ENCODE data around the gene MCFD2. TPM values are rescaled to one million over a fixed set of nuclear protein-coding genes. Genes with fewer than 3 reads are reported as not detected.
A peak's percentile ranks its signal among the peaks of the same experiment; 100 is the strongest.

Gene MCFD2
- total RNA-seq, 1 donor from 2014 or later = 79.8 TPM

DNA sequence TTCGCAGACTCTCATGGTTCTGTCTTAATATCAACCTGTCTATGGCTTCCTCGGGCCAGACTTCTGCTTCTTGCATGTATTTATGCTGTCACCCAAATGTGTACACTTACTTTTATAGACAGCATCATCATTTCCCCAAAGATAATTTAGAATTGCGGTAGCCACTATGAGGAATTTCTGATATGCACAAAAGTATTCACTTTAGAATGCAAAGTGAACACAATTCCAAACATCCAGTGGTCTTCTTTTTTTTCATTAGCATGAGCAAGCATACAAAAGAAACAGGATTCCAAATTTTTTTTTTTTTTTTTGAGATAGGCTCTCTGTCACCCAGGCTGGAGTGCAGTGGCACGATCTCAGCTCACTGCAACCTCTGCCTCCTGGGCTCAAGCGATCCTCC lies 21.0 kb upstream of the MCFD2 start:
- Mint-ChIP-seq H3K27ac (ENCODE audit: unreplicated experiment) (no peak overlapping the region), H3K9me3 (no peaks in the 10 kb centered on the region), H3K4me1 (peaks cover 10% of the 10 kb centered on the region), H3K4me3 (no peak overlapping the region), H3K36me3 (ENCODE audit: low read depth) (no peaks in the 10 kb centered on the region), H3K27me3 (ENCODE audit: low read depth) (peaks cover under 1% of the 10 kb centered on the region)
- TF ChIP-seq, protein P1, sequence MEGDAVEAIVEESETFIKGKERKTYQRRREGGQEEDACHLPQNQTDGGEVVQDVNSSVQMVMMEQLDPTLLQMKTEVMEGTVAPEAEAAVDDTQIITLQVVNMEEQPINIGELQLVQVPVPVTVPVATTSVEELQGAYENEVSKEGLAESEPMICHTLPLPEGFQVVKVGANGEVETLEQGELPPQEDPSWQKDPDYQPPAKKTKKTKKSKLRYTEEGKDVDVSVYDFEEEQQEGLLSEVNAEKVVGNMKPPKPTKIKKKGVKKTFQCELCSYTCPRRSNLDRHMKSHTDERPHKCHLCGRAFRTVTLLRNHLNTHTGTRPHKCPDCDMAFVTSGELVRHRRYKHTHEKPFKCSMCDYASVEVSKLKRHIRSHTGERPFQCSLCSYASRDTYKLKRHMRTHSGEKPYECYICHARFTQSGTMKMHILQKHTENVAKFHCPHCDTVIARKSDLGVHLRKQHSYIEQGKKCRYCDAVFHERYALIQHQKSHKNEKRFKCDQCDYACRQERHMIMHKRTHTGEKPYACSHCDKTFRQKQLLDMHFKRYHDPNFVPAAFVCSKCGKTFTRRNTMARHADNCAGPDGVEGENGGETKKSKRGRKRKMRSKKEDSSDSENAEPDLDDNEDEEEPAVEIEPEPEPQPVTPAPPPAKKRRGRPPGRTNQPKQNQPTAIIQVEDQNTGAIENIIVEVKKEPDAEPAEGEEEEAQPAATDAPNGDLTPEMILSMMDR (conservative IDR thresholded peaks at IDR 0.05) = no peak
- no peak for DNase-seq (ENCODE audit: low read depth, low spot score)

DNA sequence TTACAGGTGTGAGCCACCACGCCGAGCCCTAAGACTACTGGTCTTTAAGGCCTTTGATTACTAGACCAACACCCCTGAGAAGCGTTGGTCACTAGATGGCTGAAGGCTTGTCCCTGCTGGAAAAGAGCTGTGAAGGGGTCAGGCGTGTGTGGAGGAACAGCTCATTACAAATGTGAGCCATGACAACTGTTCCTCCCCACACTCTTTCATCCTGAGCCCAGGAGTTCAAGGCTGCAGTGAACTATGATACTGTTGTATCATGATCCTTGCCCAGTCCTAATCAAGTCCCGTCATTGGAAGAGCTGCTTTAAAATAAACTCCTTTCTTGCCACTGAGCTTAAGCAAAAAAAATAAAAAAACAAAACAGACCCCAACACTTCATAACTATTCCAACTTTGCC lies 19.5 kb upstream of the MCFD2 start:
- no peaks in the 10 kb centered on the region for H3K27me3 Mint-ChIP-seq (ENCODE audit: low read depth)
- TF ChIP-seq, protein P1 (conservative IDR thresholded peaks at IDR 0.05) = no peak
- H3K9me3 Mint-ChIP-seq = no peaks in the 10 kb centered on the region
- peak overlapping the region; percentile 21 for H3K27ac Mint-ChIP-seq (ENCODE audit: unreplicated experiment)
- no peak for DNase-seq (ENCODE audit: low read depth, low spot score)
- peaks cover 5% of the 10 kb centered on the region for H3K4me1 Mint-ChIP-seq
- H3K36me3 Mint-ChIP-seq (ENCODE audit: low read depth) = no peaks in the 10 kb centered on the region
- no peak overlapping the region for H3K4me3 Mint-ChIP-seq

DNA sequence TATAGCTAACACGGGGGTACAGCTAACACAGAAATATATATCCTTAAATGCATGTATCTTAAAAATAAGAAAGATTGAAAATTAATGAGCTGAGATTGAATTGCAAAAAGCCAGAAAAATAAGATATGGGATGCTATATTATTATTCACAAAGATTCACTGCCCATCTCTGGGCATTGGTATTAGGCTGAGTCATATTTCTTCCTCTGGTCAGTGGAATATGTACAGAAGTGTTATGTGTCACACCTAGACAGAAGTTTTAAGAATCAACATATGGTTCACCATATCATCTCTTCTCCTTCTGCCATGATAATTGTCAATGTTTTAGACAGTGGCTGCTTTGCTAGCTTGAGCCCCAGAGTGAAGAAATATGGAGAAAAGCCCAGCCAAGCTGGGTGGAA lies 14.0 kb upstream of the MCFD2 start:
- Mint-ChIP-seq H3K4me1 (no peaks in the 10 kb centered on the region), H3K27me3 (ENCODE audit: low read depth) (no peaks in the 10 kb centered on the region), H3K9me3 (peaks cover 16% of the 10 kb centered on the region), H3K4me3 (no peak overlapping the region), H3K27ac (ENCODE audit: unreplicated experiment) (no peak overlapping the region), H3K36me3 (ENCODE audit: low read depth) (peaks cover 19% of the 10 kb centered on the region)
- DNase-seq (ENCODE audit: low read depth, low spot score) = no peak
- TF ChIP-seq, protein P1 (conservative IDR thresholded peaks at IDR 0.05) = no peak

DNA sequence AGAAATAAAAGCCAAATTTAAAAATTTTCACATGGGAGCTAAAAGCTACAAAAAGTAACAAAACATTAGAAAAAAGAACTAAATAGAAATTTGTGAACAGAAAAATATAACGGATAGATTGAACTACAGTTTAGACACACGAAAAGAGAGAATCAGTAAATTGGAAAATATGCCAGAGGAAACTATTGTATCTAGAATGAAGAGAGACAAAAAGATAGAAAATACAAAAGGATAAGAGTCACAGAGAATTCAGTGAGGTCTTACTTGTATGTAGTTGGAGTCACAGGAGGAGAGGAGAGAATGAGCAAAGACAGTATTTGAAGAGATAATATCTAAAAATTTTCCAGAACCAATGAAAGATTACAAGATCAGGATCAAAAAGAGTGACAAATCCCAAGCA lies 11.3 kb upstream of the MCFD2 start:
- H3K9me3 Mint-ChIP-seq = peaks cover 16% of the 10 kb centered on the region
- no peaks in the 10 kb centered on the region for H3K27me3 Mint-ChIP-seq (ENCODE audit: low read depth)
- DNase-seq (ENCODE audit: low read depth, low spot score) = no peak

DNA sequence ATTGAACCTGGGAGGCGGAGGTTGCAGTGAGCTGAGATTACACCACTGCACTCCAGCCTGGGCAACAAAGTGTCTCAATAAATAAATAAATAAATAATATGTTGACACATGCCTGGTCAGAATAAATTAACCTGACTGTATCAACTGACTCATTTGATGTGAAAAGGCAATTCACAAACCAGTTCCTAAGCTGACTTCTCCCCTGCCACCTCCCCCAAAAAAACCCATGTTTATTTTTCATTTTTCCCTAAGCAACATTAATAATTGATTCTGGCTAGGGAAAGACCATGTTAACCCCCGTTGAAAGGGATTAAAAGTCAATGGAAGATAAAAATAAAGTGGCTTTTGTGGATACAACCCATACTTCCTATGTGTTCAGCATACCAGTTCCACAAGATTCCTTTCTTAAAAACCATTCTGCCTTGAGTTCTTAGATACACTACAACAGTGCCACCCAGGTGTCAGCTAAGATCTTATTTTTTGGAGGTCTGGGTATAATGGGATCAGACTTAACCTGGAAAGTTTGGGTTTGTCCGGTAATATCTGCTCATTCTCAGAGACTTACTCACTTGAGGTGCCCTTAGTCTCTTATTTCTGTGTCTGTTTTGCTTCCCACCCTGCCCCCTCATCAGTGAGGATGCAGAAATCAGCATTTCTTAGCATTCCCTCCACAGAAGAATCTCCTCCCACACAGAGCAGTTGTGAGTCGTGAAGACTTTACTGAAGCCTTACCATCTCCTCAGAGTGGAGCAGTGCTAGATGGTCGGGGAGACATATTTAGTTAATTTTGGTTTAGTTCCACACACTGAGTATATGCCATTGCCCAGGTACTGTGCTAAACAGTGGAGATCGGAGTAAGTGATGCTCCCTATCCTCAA lies 10.1 kb upstream of the MCFD2 start:
- Mint-ChIP-seq H3K27ac (ENCODE audit: unreplicated experiment) (no peak overlapping the region), H3K4me3 (no peak overlapping the region), H3K27me3 (ENCODE audit: low read depth) (no peaks in the 10 kb centered on the region), H3K4me1 (no peaks in the 10 kb centered on the region), H3K9me3 (peaks cover 16% of the 10 kb centered on the region), H3K36me3 (ENCODE audit: low read depth) (peaks cover 19% of the 10 kb centered on the region)
- TF ChIP-seq, protein P1 (conservative IDR thresholded peaks at IDR 0.05) = no peak
- DNase-seq (ENCODE audit: low read depth, low spot score) = no peak

More for the DNA sequence above, 11.3 kb upstream of the MCFD2 start:
- TF ChIP-seq, protein P1 (conservative IDR thresholded peaks at IDR 0.05) = no peak
- H3K27ac Mint-ChIP-seq (ENCODE audit: unreplicated experiment) = no peak overlapping the region
- H3K36me3 Mint-ChIP-seq (ENCODE audit: low read depth) = peaks cover 19% of the 10 kb centered on the region
- H3K4me1 Mint-ChIP-seq = no peaks in the 10 kb centered on the region
- no peak overlapping the region for H3K4me3 Mint-ChIP-seq
